IMR-90 (cell line): Measurements from ENCODE around the gene SGSH. TPM values are rescaled to one million over a fixed set of nuclear protein-coding genes. Genes with fewer than 3 reads are reported as not detected.

Source experiments
- ATAC-seq: fragments of 200-7000 bp; cut with Tn5 transposase; 2 replicates; pipeline ENCODE4 v1.9.1; 2020; ENCODE audit warnings: low read depth, mild to moderate bottlenecking, moderate library complexity
- BruUV-seq: library from RNA; stranded (reverse); fragments of 400-500 nt; replicated peaks from 2 replicates; lab custom pipeline; 2021; lab: Mats Ljungman, UMichigan
- CTCF ChIA-PET: fragments of 300-600 bp; formaldehyde crosslinking; extraction: SDS; loops from one replicate; lab custom pipeline; 2021; ENCODE audit warnings: antibody characterized with exemption; lab: Yijun Ruan, JAX
- POLR2A ChIA-PET: fragments of 300-600 bp; sonication (Branson Sonifier 250); formaldehyde crosslinking; loops from one replicate; lab custom pipeline; 2022; ENCODE audit warnings: antibody characterized with exemption; ENCODE audit not compliant: unreplicated experiment; lab: Charles Lee
- DNase-seq: peaks from one replicate; pipeline ENCODE4 v3.0.0; 2013
- H2AFZ ChIP-seq: replicated peaks from 2 replicates; pipeline ENCODE3; 2013; ENCODE audit warnings: low read length, mild to moderate bottlenecking; ENCODE audit not compliant: poor library complexity
- H2AK5ac ChIP-seq: 2 replicates; pipeline ENCODE4 v1.6.1; 2013; ENCODE audit warnings: low read depth, low read length, inconsistent platforms
- H2AK9ac ChIP-seq: replicated peaks from 2 replicates; pipeline ENCODE3; 2013; ENCODE audit warnings: mild to moderate bottlenecking, low read depth, low read length, moderate library complexity; ENCODE audit not compliant: poor library complexity
- H2BK120ac ChIP-seq: 2 replicates; pipeline ENCODE4 v1.6.1; 2013; ENCODE audit warnings: low read depth, low read length, inconsistent platforms
- H2BK15ac ChIP-seq: 3 replicates; pipeline ENCODE4 v1.6.1; 2013; ENCODE audit warnings: low read depth, low read length, inconsistent platforms
- H2BK20ac ChIP-seq: 2 replicates; pipeline ENCODE4 v1.6.1; 2013; ENCODE audit warnings: low read depth, mild to moderate bottlenecking, inconsistent platforms, low read length, moderate library complexity
- H2BK5ac ChIP-seq: 2 replicates; pipeline ENCODE4 v1.6.1; 2013; ENCODE audit warnings: mild to moderate bottlenecking, low read depth, low read length, inconsistent platforms; ENCODE audit not compliant: poor library complexity, severe bottlenecking
- H3K14ac ChIP-seq: replicated peaks from 2 replicates; pipeline ENCODE4 v1.6.1; 2013; ENCODE audit warnings: low read depth, low read length, inconsistent platforms
- H3K18ac ChIP-seq: 2 replicates; pipeline ENCODE4 v1.6.1; 2013; ENCODE audit warnings: low read depth, low read length, control low read depth
- H3K23ac ChIP-seq: 2 replicates; pipeline ENCODE4 v1.6.1; 2013; ENCODE audit warnings: low read depth, low read length, inconsistent platforms
- H3K27ac ChIP-seq: 2 replicates; pipeline ENCODE4 v1.5.1; 2013; ENCODE audit warnings: mild to moderate bottlenecking, control low read depth, low read length; ENCODE audit not compliant: insufficient read depth
- H3K27me3 ChIP-seq: 2 replicates; pipeline ENCODE4 v1.6.1; 2013; ENCODE audit warnings: low read length; ENCODE audit not compliant: control insufficient read depth, insufficient read depth
- H3K36me3 ChIP-seq: 2 replicates; pipeline ENCODE4 v1.6.1; 2013; ENCODE audit warnings: low read length, mixed read lengths; ENCODE audit not compliant: control insufficient read depth, insufficient read depth
- H3K4ac ChIP-seq: 2 replicates; pipeline ENCODE4 v1.6.1; 2013; ENCODE audit warnings: low read depth, low read length, inconsistent platforms
- H3K4me1 ChIP-seq: 2 replicates; pipeline ENCODE4 v1.6.1; 2013; ENCODE audit warnings: low read length, mixed read lengths; ENCODE audit not compliant: control insufficient read depth, insufficient read depth
- H3K4me2 ChIP-seq: 2 replicates; pipeline ENCODE4 v1.6.1; 2013; ENCODE audit warnings: low read depth, mild to moderate bottlenecking, control low read depth, low read length, moderate library complexity
- H3K4me3 ChIP-seq: 2 replicates; pipeline ENCODE4 v1.5.1; 2013; ENCODE audit warnings: low read depth, mild to moderate bottlenecking, control low read depth, low read length, moderate library complexity; ENCODE audit not compliant: insufficient read depth
- H3K56ac ChIP-seq: 2 replicates; pipeline ENCODE4 v1.6.1; 2013; ENCODE audit warnings: low read length, inconsistent platforms; ENCODE audit not compliant: insufficient read depth; ENCODE audit errors: extremely low read depth
- H3K79me1 ChIP-seq, 2 experiments: 2 replicates each; pipeline ENCODE4 v1.6.1; 2013; ENCODE audit warnings: low read length in 2 of 2, inconsistent platforms in 1 of 2, low read depth in 1 of 2
- H3K9ac ChIP-seq: 2 replicates; pipeline ENCODE4 v1.6.1; 2013; ENCODE audit warnings: low read depth, low read length, control low read depth
- H3K9me1 ChIP-seq: 2 replicates; pipeline ENCODE4 v1.6.1; 2013; ENCODE audit warnings: low read length, inconsistent platforms; ENCODE audit not compliant: insufficient read depth
- H3K9me3 ChIP-seq: 2 replicates; pipeline ENCODE4 v1.6.1; 2013; ENCODE audit warnings: low read length; ENCODE audit not compliant: control insufficient read depth, insufficient read depth
- H4K20me1 ChIP-seq: 2 replicates; pipeline ENCODE4 v1.6.1; 2013; ENCODE audit warnings: low read length, inconsistent platforms; ENCODE audit not compliant: insufficient read depth
- H4K5ac ChIP-seq: 2 replicates; pipeline ENCODE4 v1.6.1; 2013; ENCODE audit warnings: mild to moderate bottlenecking, low read depth, low read length, control low read depth
- H4K8ac ChIP-seq, 2 experiments: 2 replicates each; pipeline ENCODE4 v1.6.1; 2013; ENCODE audit warnings: low read depth in 2 of 2, low read length in 2 of 2, control low read depth in 1 of 2, inconsistent platforms in 1 of 2
- H4K91ac ChIP-seq: 2 replicates; pipeline ENCODE4 v1.6.1; 2013; ENCODE audit warnings: low read depth, low read length, inconsistent platforms; ENCODE audit not compliant: insufficient read depth
- ELK1 ChIP-seq: fragments of 150-350 bp; IDR thresholded peaks from 2 replicates; pipeline ENCODE4 v1.6.1; 2016; ENCODE audit warnings: low read depth, mild to moderate bottlenecking, low read length, moderate library complexity, borderline replicate concordance
- MXI1 ChIP-seq: IDR thresholded peaks from 2 replicates; pipeline ENCODE4 v1.6.1; 2012; ENCODE audit warnings: low read depth, mild to moderate bottlenecking, low read length, moderate library complexity, borderline replicate concordance
- NFE2L2 ChIP-seq: fragments of 150-350 bp; IDR thresholded peaks from 2 replicates; pipeline ENCODE4 v1.6.1; 2016; ENCODE audit warnings: low read depth, mild to moderate bottlenecking, low read length
- RAD21 ChIP-seq: IDR thresholded peaks from 2 replicates; pipeline ENCODE4 v1.6.1; 2012; ENCODE audit warnings: low read length, improper control_type of control experiment
- SMC3 ChIP-seq: fragments of 150-350 bp; IDR thresholded peaks from 2 replicates; pipeline ENCODE4 v1.6.1; 2016; ENCODE audit warnings: low read depth, mild to moderate bottlenecking, antibody characterized with exemption, low read length, moderate library complexity
- USF2 ChIP-seq: fragments of 150-350 bp; IDR thresholded peaks from 2 replicates; pipeline ENCODE4 v1.6.1; 2017; ENCODE audit warnings: mild to moderate bottlenecking, antibody characterized with exemption, low read length, low read depth
- WGBS, 2 experiments: methylation state at CpG; one replicate each; pipeline versions ENCODE4 v1.1.5 to v1.1.7; 2013; ENCODE audit warnings: missing lambda C conversion rate in 2 of 2; ENCODE audit not compliant: insufficient read length in 1 of 2; ENCODE audit errors: extremely low coverage in 2 of 2; 5-methylcytosine and 5-hydroxymethylcytosine counted together
- dilution Hi-C: fragments of 300-500 bp; cut with HindIII; formaldehyde crosslinking; loops from one replicate; pipeline ENCODE4 v1.14.3; 2018; ENCODE audit warnings: low sequenced_read_pairs; ENCODE audit not compliant: unreplicated experiment
- in situ Hi-C: fragments of 300-500 bp; cut with MboI; formaldehyde crosslinking; loops from 3 replicates; pipeline ENCODE4 v1.14.3; 2019; ENCODE audit warnings: low sequenced_read_pairs, inconsistent platforms, mixed read lengths
- intact Hi-C: fragments of 100-400 bp; cut with micrococcal nuclease; formaldehyde crosslinking; loops from 2 replicates; pipeline ENCODE4 v1.10.0; 2022
- polyA plus RNA-seq, 3 experiments: library from polyadenylated mRNA; depleted of rRNA; stranded (reverse); fragments of >200 nt; gene quantifications; 2 replicates each; pipeline ENCODE4 v1.2.3, GENCODE V29; 2012; ENCODE audit warnings: low replicate concordance in 1 of 3
- total RNA-seq: library from RNA; depleted of rRNA; stranded (reverse); fragments of >200 nt; gene quantifications from 2 replicates; pipeline ENCODE4 v1.2.3, GENCODE V29; 2012

SGSH gene
- total and polyA plus RNA-seq, 2 of the 4 experiments (the other 2 are of a cell fraction), result 3.0 to 41.5 TPM

- no peak for TF ChIP-seq MXI1
These were observed 37.9 kb downstream of the SGSH start (continued) for GRCh38 chr17:80182118-80182844.

GRCh38 chr17:80181431-80181830 lies 38.7 kb downstream of the SGSH start:
- in situ Hi-C loops, result no loop called here
- Histone ChIP-seq H3K36me3 (no peaks in the 10 kb centered on the region), H4K5ac (no peak overlapping the region), H3K4me3 (no peak overlapping the region), H2AK9ac (no peak overlapping the region), H3K4me2 (no peak overlapping the region), H3K56ac (no peak overlapping the region), H2AK5ac (no peak overlapping the region), H4K20me1 (no peaks in the 10 kb centered on the region), H4K8ac (no peak overlapping the region), H3K9ac (no peak overlapping the region), H3K27ac (no peak overlapping the region), H3K27me3 (peaks cover 28% of the 10 kb centered on the region), H3K4ac (no peak overlapping the region), H3K79me1 (no peaks in the 10 kb centered on the region), H2BK15ac (no peak overlapping the region), H2BK120ac (no peak overlapping the region), H2BK20ac (no peak overlapping the region), H3K4me1 (no peaks in the 10 kb centered on the region), H3K9me3 (no peaks in the 10 kb centered on the region), H3K14ac (no peak overlapping the region; the same call in 1 of the 2 replicates), H3K23ac (no peak overlapping the region), H4K91ac (no peak overlapping the region), H2AFZ (no peak overlapping the region), H2BK5ac (no peak overlapping the region), H3K9me1 (no peaks in the 10 kb centered on the region), H3K18ac (no peak overlapping the region)
- intact Hi-C loops, result no loop called here
- ChIA-PET POLR2A (interaction anchor here (0.6 kb wide), 1 partner anchor 97 kb away, joined by 4 read pairs; no protein-coding TSS in a partner anchor), CTCF (no interaction called here)
- WGBS, 2 experiments, result 70% methylated on average over 2 of the region's 17 CpGs; no CpG with 5 or more reads in 1 of the 2 experiments
- TF ChIP-seq SMC3 (no peak), NFE2L2 (no peak), ELK1 (no peak), RAD21 (no peak), USF2 (no peak)
- DNase-seq (no peak), ATAC-seq (no peak)
- no TSS peak for BruUV-seq
- dilution Hi-C loops, result no loop called here
